ENCODE data around the gene TSPAN8. TPM values are rescaled to one million over a fixed set of nuclear protein-coding genes. Genes with fewer than 3 reads are reported as not detected.

Gene TSPAN8
- total RNA-seq = not detected
- long read RNA-seq = 0 reads

DNA sequence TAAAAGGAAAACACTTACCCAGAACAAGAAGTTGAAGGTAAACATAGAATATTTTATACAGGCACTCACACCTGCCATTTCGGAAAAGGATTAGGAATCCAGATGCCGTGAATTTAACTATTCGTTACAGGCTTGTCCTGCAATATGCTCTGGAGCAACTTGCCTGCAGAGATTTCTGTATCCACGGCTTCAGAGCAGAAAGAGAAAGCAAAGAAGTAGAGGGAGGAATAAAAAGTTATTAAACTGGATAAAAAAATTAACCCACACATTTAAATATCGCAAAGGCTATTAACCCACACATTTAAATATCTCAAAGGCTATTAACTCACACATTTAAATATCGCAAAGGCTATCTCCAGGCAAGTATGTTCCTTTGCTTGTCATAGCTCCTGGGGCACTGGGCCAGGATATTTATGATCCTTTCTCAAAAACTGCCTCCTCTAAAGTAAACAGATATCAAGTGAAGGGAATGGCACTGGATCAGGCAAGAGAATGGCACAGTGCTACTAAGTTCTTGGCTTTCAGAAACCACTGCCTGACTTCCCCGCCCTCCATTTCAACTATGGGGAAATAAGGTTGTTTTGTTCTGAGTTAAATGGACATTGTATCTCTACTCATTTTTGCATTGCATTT lies at the start of gene TSPAN8:
TSPAN8 (minus strand) TSS at position 399 of the 633 bp plus-strand sequence; CDS start at position 78, 321 bp downstream.
- DNase-seq (no peak), ATAC-seq (ENCODE audit: poor library complexity) (no peak)
- intact Hi-C loops (cut with DNase I) = no loop called here

DNA sequence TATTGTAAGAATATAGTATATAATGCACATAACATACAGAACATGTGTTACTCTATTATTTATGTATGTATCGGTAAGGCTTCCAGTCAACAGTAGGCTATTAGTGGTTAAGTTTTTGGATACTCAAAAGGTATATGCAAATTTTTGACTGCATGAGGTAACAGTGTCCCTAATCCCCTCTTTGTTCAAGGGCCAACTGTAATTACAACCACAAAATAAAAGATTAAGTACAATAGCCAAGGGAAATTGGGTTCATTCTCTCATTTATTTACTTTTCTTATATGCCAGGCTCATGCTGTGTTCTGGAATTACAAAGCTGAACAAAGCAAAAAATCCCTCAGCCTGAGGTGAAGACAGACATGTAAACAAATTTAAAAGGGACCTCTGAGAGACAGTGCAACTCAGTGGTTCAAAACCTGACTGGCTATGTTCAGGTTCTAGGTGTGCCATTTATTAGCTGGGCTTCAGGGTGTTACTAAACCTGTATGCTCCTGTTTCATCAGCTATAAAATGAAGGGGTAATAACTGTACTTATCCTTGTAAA lies 43.4 kb upstream of the TSPAN8 start:
- DNase-seq (no peak), ATAC-seq (ENCODE audit: poor library complexity) (no peak)
- intact Hi-C loops (cut with DNase I) = no loop called here

DNA sequence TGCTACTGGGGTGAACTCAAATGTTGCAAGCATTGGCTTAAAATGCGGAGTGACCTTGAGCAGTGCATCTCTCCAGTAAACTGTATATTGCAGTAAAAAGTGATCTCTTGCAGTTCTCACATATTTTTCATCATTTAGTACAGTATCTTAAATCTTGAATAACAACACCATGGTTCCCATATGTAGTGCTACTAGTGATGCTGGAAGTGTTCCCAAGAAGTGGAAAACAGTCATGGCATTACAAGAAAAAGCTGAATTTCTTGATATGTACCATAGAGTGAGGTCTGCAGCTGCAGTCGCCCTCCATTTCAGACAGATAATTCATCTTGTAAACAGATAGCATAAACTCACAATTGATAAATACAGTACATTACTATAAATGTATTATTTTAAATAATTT lies 42.9 kb upstream of the TSPAN8 start:
- no peak for ATAC-seq (ENCODE audit: poor library complexity)
- intact Hi-C loops (cut with DNase I) = no loop called here

DNA sequence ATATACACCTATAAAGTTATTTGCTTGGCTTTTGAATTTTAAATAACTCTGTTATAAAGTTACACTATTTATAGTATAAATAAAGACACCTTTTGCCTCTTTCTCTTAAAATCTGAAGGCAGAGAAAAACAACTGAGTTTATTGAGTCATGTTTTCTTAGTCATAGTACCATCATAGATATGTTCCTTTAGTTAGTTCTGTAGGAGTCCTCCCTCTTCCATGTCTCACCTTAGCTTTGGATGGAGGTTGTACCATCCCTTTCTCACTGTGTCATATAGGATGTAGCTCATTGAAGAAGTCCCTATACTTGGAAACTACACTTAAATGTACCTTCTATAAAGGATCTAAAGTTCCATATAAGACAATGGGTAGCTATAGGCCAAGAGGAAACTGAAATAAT lies 39.7 kb upstream of the TSPAN8 start:
- DNase-seq (no peak), ATAC-seq (ENCODE audit: poor library complexity) (no peak)
- intact Hi-C loops (cut with DNase I) = no loop called here

More for the DNA sequence above, 42.9 kb upstream of the TSPAN8 start:
- no peak for DNase-seq

DNA sequence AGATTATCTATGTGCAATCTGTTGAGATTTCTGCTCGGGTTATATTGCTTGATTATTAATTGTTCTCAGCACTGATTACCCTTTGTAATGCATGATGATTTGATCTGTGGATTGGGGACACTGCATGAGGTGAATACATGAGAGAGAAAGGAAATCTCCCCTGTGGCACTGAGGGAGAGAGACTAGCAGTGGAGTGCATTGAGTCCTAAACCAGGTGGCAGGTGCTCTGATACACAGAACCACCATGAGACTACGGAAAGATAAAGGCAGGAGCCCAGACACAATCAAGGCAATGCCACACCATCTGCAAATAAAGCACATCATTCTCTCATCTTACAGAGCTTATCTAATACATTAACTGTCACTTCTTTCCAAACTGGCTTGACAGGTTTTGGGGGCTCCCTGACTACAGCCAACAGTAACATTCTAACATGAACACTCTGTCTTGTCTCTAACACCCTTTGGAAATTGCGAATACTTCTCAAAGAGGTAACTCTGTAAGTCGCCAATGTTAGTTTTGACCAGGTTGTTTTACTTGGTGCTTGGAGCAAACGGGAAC lies 37.6 kb upstream of the TSPAN8 start:
- DNase-seq (no peak), ATAC-seq (ENCODE audit: poor library complexity) (no peak)
- intact Hi-C loops (cut with DNase I) = no loop called here

DNA sequence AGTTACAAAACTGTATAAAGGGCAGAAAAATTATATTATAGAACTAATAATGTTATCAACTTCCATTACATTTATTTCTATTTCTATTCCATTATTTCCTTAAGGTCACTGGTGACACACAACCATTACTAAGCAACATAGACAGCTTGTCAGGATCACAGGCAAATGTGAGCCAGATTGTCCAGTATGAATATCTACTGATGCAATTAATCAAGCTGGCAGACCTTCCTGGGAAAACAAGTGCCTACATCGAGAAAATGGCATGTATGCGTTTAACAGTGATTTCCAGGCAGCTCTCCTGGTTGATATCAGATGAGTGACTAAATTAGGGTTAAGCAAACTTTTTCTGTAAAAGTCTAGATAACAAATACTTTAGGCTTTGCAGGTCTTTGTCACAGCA lies 36.9 kb upstream of the TSPAN8 start:
- ATAC-seq (ENCODE audit: poor library complexity) (no peak), DNase-seq (no peak)
- intact Hi-C loops (cut with DNase I) = no loop called here

DNA sequence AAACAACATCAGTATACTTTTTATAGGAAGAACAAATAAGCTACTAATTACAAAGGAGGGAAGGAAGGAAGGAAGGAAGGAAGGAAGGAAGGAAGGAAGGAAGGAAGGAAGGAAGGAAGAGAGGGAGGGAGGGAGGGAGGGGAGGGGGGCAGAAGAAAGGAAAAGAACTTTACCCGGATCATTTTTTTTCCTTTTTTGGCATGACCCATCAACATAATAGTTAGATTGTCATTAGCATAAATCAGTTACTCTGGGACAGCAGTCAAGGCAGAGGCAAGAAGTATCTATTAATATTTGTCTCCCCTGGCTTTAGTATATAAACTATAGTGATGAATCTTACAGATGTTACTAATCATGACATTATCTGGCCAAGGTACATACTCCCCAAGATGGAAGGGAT lies 35.2 kb upstream of the TSPAN8 start:
- intact Hi-C loops (cut with DNase I) = no loop called here
- no peak for ATAC-seq (ENCODE audit: poor library complexity)
- no peak for DNase-seq

DNA sequence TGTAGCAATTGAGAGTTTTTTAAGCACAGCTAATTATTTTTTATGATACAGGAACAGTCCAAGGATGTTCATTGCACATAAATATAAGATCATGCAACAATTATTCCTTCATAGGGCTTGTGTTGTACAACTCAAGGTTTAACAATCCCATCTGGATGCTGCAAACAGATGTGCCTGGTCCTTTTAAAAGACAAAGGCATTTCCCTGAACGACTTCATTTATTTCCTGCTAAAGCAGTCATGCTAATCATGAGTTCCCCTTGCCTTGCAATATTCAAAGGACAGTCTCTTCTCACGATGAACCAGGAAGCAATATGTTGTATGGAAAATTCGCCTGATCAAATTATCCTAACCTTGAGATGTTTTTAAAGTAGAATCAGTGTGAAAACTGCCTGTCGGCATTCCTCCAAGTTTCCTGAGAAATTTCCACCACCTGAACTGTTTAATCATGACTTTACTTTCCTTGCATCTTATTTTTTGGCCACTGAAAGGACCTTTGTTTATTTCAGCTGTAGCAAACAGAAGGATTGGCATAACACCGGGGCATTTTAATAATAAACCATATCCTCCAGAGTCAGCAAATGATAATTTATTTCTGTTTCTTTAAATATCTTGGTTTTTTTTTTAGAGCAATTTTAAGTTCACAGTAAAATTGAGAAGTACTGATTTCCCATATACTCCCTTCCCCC lies 33.9 kb upstream of the TSPAN8 start:
- ATAC-seq (ENCODE audit: poor library complexity) = no peak

DNA sequence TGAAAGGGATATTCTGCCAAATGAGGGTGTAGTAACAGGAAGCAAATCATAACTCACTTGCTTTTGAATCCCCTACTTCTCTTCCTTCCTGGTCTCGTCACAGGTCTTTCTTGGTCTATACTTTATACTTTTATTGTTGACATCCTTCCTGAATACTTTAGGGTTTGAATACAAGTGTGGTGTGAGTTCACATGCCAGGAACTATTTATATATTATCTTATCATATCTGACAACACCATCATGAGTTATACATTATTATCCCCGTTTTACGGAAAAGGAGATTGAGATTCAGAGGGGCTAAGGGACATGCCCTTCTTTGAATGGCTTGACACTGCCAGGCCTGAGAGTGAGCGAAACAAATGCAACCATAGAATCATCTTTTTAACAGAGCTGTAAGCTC lies 33.0 kb upstream of the TSPAN8 start:
- ATAC-seq (ENCODE audit: poor library complexity) (no peak), DNase-seq (no peak)
- intact Hi-C loops (cut with DNase I) = no loop called here

More for the DNA sequence above, 33.9 kb upstream of the TSPAN8 start:
- intact Hi-C loops (cut with DNase I) = no loop called here
- no peak for DNase-seq

DNA sequence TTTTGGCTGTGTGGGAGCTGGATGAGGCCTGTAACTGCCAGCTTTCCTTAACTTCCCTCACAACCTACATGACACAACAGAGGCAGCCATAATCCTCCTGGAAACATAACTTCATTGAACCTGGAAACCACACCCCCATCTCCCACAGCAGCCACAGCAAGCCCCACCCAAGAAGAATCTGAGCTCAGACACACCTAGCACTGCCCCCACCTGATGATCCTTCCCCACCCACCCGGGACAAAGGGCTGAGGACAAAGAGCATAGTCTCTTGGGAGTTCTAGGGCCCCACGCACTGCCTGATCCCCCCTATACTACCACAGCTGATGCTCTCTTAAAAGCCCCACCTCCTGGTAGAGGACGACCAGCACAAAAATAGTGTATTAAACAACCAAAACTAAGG lies 29.6 kb upstream of the TSPAN8 start:
- no peak for DNase-seq
- ATAC-seq (ENCODE audit: poor library complexity) = no peak
- intact Hi-C loops (cut with DNase I) = no loop called here

DNA sequence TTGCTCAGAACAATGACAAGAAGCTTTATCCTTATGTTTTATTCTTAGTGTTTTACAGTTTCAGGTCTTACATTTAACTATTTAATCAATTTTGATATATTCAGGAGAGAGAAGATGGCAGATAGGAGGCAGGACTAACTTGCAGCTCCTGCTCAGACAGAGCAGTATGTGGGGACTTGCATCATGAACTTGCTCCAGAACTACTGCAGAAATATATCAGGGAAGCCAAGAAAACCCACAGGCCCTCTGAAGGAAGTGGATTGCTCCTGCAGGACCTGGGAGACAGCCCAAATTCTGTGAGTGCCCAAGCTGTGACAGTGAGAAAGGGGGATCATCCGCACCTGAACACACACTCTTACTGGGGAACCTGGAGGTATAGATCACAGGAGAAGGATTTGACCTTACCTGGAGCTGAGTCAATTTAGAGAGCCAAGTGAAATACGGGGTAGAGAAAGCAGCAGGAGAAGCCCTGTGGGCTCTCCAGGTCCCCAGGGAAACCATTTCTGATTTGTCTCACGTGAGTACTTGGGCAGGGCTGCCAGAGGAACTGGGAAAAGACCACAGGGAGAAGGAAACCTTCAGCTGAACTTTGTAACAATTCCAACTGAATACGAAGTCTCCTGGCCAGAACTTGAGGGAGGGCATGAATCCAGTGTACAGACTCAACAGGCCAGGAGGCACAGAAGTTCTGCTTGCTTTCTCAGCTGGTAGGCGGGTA lies 28.9 kb upstream of the TSPAN8 start:
- DNase-seq (no peak), ATAC-seq (ENCODE audit: poor library complexity) (no peak)
- intact Hi-C loops (cut with DNase I) = no loop called here

DNA sequence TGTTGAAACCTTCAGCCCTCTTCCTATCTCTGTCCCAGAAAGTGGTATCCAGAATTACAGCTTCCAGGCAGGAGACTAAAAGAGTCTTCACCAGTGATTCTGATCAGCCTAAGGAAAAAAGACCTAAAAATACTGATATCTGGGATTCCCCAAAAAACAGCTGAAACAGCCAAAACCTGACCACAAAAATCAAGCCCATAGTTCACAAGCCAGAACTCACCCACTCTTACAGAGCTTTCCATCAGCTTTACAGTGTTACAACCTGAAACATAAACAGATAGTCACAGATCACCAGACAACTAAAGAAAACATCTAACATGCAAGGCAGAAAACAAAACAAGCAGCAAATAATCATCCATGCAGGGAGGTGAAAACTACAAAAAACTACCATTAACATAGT lies 26.0 kb upstream of the TSPAN8 start:
- ATAC-seq (ENCODE audit: poor library complexity) (no peak), DNase-seq (no peak)
- intact Hi-C loops (cut with DNase I) = no loop called here

DNA sequence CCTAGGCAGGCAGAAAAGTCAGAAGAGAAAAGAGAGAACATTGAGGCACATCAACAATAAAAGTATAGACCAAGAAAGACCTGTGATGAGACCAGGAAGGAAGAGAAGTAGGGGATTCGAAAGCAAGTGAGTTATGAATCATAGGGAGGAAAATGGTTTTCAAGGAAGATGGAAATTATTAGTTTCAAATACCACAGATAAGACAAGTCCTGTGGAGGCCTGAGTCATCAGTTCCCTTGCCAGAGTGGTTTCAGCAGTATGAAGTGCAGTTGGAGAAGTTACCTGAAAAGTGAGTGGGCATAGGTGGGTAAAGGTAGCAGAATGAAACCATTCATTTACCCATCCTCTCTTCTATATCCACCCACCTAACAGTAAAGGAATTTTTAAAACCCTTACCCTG lies 25.2 kb upstream of the TSPAN8 start:
- ATAC-seq (ENCODE audit: poor library complexity) = no peak
- no peak for DNase-seq
- intact Hi-C loops (cut with DNase I) = no loop called here

DNA sequence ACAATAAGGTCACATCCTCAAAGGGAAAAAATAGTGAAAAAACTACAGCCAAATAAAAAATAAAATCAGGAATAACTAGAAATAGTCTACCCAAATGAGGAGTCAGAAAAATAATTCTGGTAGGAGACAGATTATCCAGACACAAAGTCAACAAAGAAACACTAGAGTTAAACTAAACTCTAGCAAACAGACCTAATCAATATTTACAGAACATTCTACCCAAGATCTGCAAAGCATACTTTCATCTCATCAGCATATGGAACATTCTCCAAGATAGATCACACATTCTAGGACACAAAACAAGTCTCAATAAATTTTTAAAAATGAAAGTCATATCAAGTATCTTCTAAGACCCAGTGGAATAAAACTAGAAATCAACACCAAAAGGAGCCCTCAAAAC lies 20.4 kb upstream of the TSPAN8 start:
- intact Hi-C loops (cut with DNase I) = no loop called here
- DNase-seq (no peak), ATAC-seq (ENCODE audit: poor library complexity) (no peak)

DNA sequence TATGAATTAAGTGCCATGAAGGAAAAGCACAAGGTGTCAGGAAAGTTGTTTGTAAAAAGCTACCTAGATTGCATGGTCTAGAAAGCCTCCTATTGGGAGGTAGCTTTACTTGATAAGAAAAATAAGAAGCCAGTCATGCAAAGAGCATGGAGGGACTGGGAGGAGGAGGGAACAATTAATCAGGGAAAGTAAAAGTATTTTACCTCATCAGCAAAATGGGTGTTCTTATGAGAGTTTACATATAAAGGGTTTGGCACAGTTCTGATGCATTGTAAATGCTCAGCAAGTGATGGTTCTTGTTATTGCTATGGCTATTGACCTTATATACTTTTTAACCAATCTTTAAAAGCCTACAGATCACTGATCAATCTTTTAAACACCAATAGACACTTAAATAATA lies 17.0 kb upstream of the TSPAN8 start:
- intact Hi-C loops (cut with DNase I) = no loop called here
- ATAC-seq (ENCODE audit: poor library complexity) = no peak
- no peak for DNase-seq

DNA sequence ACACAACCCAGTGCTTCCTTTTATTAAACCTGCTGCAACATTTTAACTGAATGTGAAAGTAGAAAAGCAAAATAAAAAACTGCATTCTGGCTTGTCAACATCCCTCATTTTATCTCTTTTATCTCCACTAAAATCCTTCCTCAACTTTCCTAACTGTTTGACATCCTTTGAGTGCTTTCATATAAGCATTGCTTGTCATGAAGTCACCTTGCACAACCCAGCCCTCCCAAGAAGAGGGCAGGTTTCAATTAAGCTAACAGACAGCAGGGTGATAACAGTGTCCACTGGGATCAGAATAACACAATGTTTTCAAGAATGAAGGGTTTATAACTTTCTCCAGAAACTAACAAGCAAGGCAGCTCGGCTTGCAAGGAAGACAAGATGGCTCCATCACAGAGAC lies 16.3 kb upstream of the TSPAN8 start:
- no peak for DNase-seq
- no peak for ATAC-seq (ENCODE audit: poor library complexity)
- intact Hi-C loops (cut with DNase I) = no loop called here

DNA sequence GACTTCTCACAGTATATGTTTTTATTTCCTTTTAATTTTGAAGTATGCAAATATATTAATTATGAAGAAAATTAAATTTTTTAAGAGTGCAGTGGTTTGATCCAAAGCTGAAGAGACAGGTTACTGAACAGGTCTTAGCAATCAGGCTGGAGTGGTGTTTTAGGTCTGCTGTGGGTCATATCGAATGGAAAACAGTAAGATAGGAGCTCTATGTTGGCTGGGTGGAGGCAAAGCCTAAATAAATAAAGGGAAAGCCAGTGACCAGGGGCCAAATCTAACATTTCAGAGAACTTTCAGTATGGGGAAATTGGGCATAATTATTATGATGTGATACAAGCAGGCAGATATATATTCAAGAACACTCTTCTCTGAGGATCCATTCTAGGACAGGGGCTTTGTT lies 12.7 kb upstream of the TSPAN8 start:
- DNase-seq = no peak
- intact Hi-C loops (cut with DNase I) = no loop called here

DNA sequence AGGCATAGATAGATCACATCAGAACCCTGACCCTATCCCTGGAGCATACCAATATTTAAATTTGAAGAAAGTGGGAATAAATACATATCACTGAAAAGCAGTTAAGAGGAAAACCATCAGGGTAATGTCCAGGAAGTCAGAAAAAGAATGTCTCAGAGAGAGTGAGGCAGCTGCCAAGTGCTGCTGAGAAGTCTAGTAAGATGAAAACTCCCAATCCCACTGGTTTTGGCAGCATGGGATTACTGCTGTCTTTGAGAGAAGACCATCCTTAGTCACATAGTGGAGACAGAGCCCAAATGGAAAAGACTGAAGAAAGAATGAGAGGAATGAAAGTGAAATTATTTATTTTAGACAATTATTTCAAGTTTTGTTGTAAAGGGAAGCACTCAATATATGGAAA lies 11.5 kb upstream of the TSPAN8 start:
- no peak for DNase-seq
- no peak for ATAC-seq (ENCODE audit: poor library complexity)
- intact Hi-C loops (cut with DNase I) = no loop called here

More for the DNA sequence above, 12.7 kb upstream of the TSPAN8 start:
- ATAC-seq (ENCODE audit: poor library complexity) = no peak

DNA sequence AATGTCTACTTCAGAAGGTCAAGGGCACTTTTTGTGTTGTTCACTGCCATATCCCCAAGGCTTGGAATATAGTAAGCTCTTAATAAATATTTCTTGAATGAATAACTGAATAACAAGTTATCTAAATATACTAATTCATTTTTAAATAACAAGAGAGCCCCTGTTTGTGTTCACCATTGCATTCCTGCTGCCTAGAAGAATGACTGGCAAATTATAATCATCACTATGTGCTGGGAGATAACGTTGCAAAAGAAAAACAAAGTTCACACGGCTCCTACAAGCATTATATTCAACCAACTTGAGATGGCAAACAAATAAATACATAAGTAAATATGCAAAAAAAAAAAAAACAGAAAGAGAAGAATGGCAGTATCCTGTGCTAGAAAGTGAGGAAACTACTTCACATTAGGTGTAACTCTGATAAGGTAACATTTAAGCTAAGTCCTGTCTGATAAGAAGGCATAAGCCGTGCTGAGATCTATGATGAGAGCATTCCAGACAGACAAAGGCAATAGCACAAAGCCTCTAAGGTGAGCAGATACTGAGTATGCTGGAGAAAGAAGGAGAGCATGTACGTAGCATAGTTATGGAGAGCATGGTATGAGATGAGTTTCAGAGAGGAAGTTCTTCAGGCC lies 9.2 kb upstream of the TSPAN8 start:
- no peak for DNase-seq
- intact Hi-C loops (cut with DNase I) = no loop called here
- ATAC-seq (ENCODE audit: poor library complexity) = no peak

All from Right ventricle myocardium superior (tissue), 1 donor.